ENCODE measurements around the gene PDE6A.
A peak's percentile ranks its signal among the peaks of the same experiment; 100 is the strongest.

The PDE6A gene

GRCh38 chr5:149963729-149964128, 19.1 kb upstream of the PDE6A start:
- H3K4me2 ChIP-seq (ENCODE audit: low read length), result no peak overlapping the region
- no peaks in the 10 kb centered on the region for H3K36me3 ChIP-seq (ENCODE audit: control insufficient read depth, insufficient read depth, low read length)
- no peak overlapping the region for H3K4me3 ChIP-seq (ENCODE audit: low read depth, low read length)
- no peak overlapping the region for H3K27ac ChIP-seq
- H2AFZ ChIP-seq, result no peak overlapping the region
- no peak overlapping the region for H3K9ac ChIP-seq
- no peaks in the 10 kb centered on the region for H3K27me3 ChIP-seq (ENCODE audit: control insufficient read depth, insufficient read depth, low read length)
- H3K4me1 ChIP-seq, result peaks cover 16% of the 10 kb centered on the region
- TF ChIP-seq CTCF (IDR thresholded peaks at IDR 0.05), result no peak
- no peaks in the 10 kb centered on the region for H3K9me3 ChIP-seq (ENCODE audit: control insufficient read depth, low read length)
- peaks cover 11% of the 10 kb centered on the region for H3K79me2 ChIP-seq

- H3K4me3 ChIP-seq (ENCODE audit: low read depth, low read length), result no peak overlapping the region
These were observed 18.2 kb upstream of the PDE6A start for GRCh38 chr5:149962601-149963300.

GRCh38 chr5:149961957-149962409, 17.4 kb upstream of the PDE6A start:
- Histone ChIP-seq H3K79me2 (peaks cover 7% of the 10 kb centered on the region), H3K27ac (no peak overlapping the region), H3K4me1 (peaks cover 16% of the 10 kb centered on the region), H3K4me3 (ENCODE audit: low read depth, low read length) (peak overlapping the region; percentile 77), H3K27me3 (ENCODE audit: control insufficient read depth, insufficient read depth, low read length) (no peaks in the 10 kb centered on the region), H3K4me2 (ENCODE audit: low read length) (peak overlapping the region; percentile 81), H3K36me3 (ENCODE audit: control insufficient read depth, insufficient read depth, low read length) (no peaks in the 10 kb centered on the region), H3K9ac (no peak overlapping the region), H2AFZ (no peak overlapping the region), H3K9me3 (ENCODE audit: control insufficient read depth, low read length) (no peaks in the 10 kb centered on the region)
- TF ChIP-seq CTCF (IDR thresholded peaks at IDR 0.05), result peak; percentile 57

More at GRCh38 chr5:149962601-149963300, 18.2 kb upstream of the PDE6A start:
- peaks cover 16% of the 10 kb centered on the region for H3K4me1 ChIP-seq
- H3K27me3 ChIP-seq (ENCODE audit: control insufficient read depth, insufficient read depth, low read length), result no peaks in the 10 kb centered on the region
- no peaks in the 10 kb centered on the region for H3K36me3 ChIP-seq (ENCODE audit: control insufficient read depth, insufficient read depth, low read length)
- no peak overlapping the region for H3K27ac ChIP-seq
- H3K9ac ChIP-seq, result no peak overlapping the region
- no peaks in the 10 kb centered on the region for H3K9me3 ChIP-seq (ENCODE audit: control insufficient read depth, low read length)
- TF ChIP-seq CTCF (IDR thresholded peaks at IDR 0.05), result no peak
- no peak overlapping the region for H3K4me2 ChIP-seq (ENCODE audit: low read length)
- peaks cover 9% of the 10 kb centered on the region for H3K79me2 ChIP-seq
- no peak overlapping the region for H2AFZ ChIP-seq

GRCh38 chr5:149961186-149961685, 16.6 kb upstream of the PDE6A start:
- Histone ChIP-seq H3K9me3 (ENCODE audit: control insufficient read depth, low read length) (no peaks in the 10 kb centered on the region), H2AFZ (peak overlapping the region; percentile 90), H3K4me1 (peaks cover 16% of the 10 kb centered on the region), H3K4me3 (ENCODE audit: low read depth, low read length) (peak overlapping the region; percentile 77), H3K4me2 (ENCODE audit: low read length) (peak overlapping the region; percentile 81), H3K27ac (peak overlapping the region; percentile 93), H3K9ac (peak overlapping the region; percentile 40), H3K27me3 (ENCODE audit: control insufficient read depth, insufficient read depth, low read length) (no peaks in the 10 kb centered on the region), H3K79me2 (peaks cover 7% of the 10 kb centered on the region), H3K36me3 (ENCODE audit: control insufficient read depth, insufficient read depth, low read length) (no peaks in the 10 kb centered on the region)
- no peak for TF ChIP-seq CTCF (IDR thresholded peaks at IDR 0.05)

Measured in parathyroid adenoma (tissue), 2 donors.